T-cell (primary cell): Measurements from ENCODE around the gene FYCO1. TPM values are rescaled to one million over a fixed set of nuclear protein-coding genes. Genes with fewer than 3 reads are reported as not detected.

Experiments
- ATAC-seq, 4 experiments: fragments of 200-7000 bp in 3 of 4; fragments of 150-1000 bp in 1 of 4; cut with Tn5 transposase; replicated peaks in 1 of 4; 1 replicate in 3 of 4; 2 replicates in 1 of 4; pipeline ENCODE4 v1.10.0; 2021; ENCODE audit warnings: moderate library complexity in 3 of 4, mild to moderate bottlenecking in 2 of 4, moderate number of reproducible peaks in 1 of 4
- CTCF ChIA-PET, 2 donors: fragments of 300-600 bp; sonication (Branson Sonifier 250); formaldehyde crosslinking; loops; one replicate each; lab custom pipeline; 2022; ENCODE audit warnings: antibody characterized with exemption in 2 of 2; lab: Charles Lee
- POLR2A ChIA-PET, 2 donors: fragments of 300-600 bp; sonication (Branson Sonifier 250); formaldehyde crosslinking; loops; one replicate each; lab custom pipeline; 2022; ENCODE audit warnings: antibody characterized with exemption in 2 of 2; lab: Charles Lee
- DNase-seq, 35 experiments: peaks; one replicate each; pipeline versions ENCODE4 v3.0.0 to v3.0.0-alpha.2; 2013 to 2023
- H3K27ac ChIP-seq: one replicate; pipeline ENCODE4 v1.5.1; 2013; ENCODE audit warnings: low read length
- H3K27me3 ChIP-seq, 2 experiments: replicated peaks in 1 of 2; 1 replicate in 1 of 2; 2 replicates in 1 of 2; pipeline versions ENCODE4 v1.6.1 to v1.7.0; 2013; ENCODE audit warnings: low read length in 1 of 2, mixed read lengths in 1 of 2; ENCODE audit not compliant: control insufficient read depth in 2 of 2, insufficient read depth in 2 of 2; ENCODE audit errors: extremely low read depth in 1 of 2
- H3K36me3 ChIP-seq, 2 donors: 1 replicate in 1 of 2; 2 replicates in 1 of 2; pipeline versions ENCODE4 v1.6.1 to v1.7.0; 2013; ENCODE audit warnings: low read length in 1 of 2; ENCODE audit not compliant: control insufficient read depth in 2 of 2, insufficient read depth in 1 of 2; ENCODE audit errors: extremely low read depth in 1 of 2
- H3K4me1 ChIP-seq, 2 experiments: 1 replicate in 1 of 2; 2 replicates in 1 of 2; pipeline versions ENCODE4 v1.6.1 to v1.7.0; 2013; ENCODE audit warnings: low read length in 2 of 2, mixed read lengths in 1 of 2; ENCODE audit not compliant: insufficient read depth in 2 of 2, control insufficient read depth in 1 of 2; ENCODE audit errors: extremely low read depth in 1 of 2
- H3K4me3 ChIP-seq, 2 donors: 1 replicate in 1 of 2; 2 replicates in 1 of 2; pipeline versions ENCODE4 v1.5.1 to v1.7.0; 2013; ENCODE audit warnings: mild to moderate bottlenecking in 2 of 2, low read length in 1 of 2, moderate library complexity in 1 of 2; ENCODE audit not compliant: control insufficient read depth in 1 of 2; ENCODE audit errors: extremely low read depth in 1 of 2
- H3K9me3 ChIP-seq: 2 replicates; pipeline ENCODE4 v1.7.0; 2013
- H3K27ac Mint-ChIP-seq, 2 donors: one replicate each; pipeline ENCODE4 v1.8.0; 2020 to 2021; ENCODE audit warnings: mild to moderate bottlenecking in 2 of 2, mixed read lengths in 2 of 2
- H3K27me3 Mint-ChIP-seq, 2 donors: one replicate each; pipeline ENCODE4 v1.8.0; 2021 to 2022; ENCODE audit warnings: mixed read lengths in 2 of 2
- H3K36me3 Mint-ChIP-seq: one replicate; pipeline ENCODE4 v1.8.0; 2021; ENCODE audit warnings: mixed read lengths
- H3K4me1 Mint-ChIP-seq, 3 donors: one replicate each; pipeline ENCODE4 v1.8.0; 2020 to 2022; ENCODE audit warnings: mixed read lengths in 3 of 3, mild to moderate bottlenecking in 1 of 3
- H3K4me3 Mint-ChIP-seq, 3 donors: one replicate each; pipeline ENCODE4 v1.8.0; 2020 to 2022; ENCODE audit warnings: mild to moderate bottlenecking in 3 of 3, mixed read lengths in 3 of 3, moderate library complexity in 3 of 3
- H3K9me3 Mint-ChIP-seq, 3 donors: one replicate each; pipeline ENCODE4 v1.8.0; 2020 to 2022; ENCODE audit warnings: mixed read lengths in 3 of 3
- WGBS: methylation state at CpG from one replicate; pipeline ENCODE4 v1.1.5; 2013; ENCODE audit warnings: missing lambda C conversion rate; ENCODE audit not compliant: insufficient coverage; 5-methylcytosine and 5-hydroxymethylcytosine counted together
- total RNA-seq, 35 experiments: library from RNA in 6 of 35; stranded (reverse) in 6 of 35; fragments of 120-200 nt in 1 of 35; gene quantifications; one replicate each; pipeline versions ENCODE4 v1.2.1 to v1.2.4 and lab custom pipeline; 2013 to 2026

FYCO1 gene
- total RNA-seq, 5 donors from 2014 or later (not counting 1 experiment from before 2014, with no cell fraction given) = 24.6 to 46.3 (median 35.0) TPM

DNA sequence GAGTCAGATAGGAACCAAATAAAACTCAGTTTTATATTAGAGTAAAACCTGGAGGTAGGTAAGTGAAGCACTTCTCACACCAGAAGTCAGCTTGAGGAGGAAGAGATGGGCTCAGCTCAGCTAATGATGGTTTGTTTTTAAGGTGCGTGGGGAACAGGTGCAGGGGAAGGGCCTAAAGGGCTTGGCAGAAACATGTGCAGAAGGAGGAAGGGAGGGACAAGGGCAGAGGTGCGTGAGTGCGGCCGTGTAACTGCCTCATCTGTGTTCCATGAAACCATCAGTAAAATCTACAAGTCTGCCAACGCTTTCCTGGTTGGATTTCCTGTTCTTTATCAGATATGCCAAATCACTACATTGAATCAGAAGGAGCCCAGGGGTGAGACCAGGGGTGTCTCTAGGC is 19.9 kb downstream of the FYCO1 start:
- Mint-ChIP-seq H3K27me3 (no peaks in the 10 kb centered on the region), H3K27ac (peak overlapping the region; percentile 92 to 97), H3K9me3 (no peaks in the 10 kb centered on the region), H3K36me3 (peaks cover 75% of the 10 kb centered on the region), H3K4me1 (peaks cover 51 to 87% (median 83%) of the 10 kb centered on the region in 3 donors), H3K4me3 (peak overlapping the region in 1 of 3 donors; percentile 63)
- H3K27ac ChIP-seq = peak overlapping the region; percentile 56
- WGBS = no CpG with 5 or more reads among the region's 5 CpGs
- H3K4me1 ChIP-seq = peaks cover 39 to 77% of the 10 kb centered on the region in 2 experiments
- H3K9me3 ChIP-seq = no peaks in the 10 kb centered on the region
- ChIA-PET CTCF (interaction anchor here in 1 of 2 donors (1.1 to 1.6 kb wide), 3 partner anchors 25 to 379 kb away, joined by 3 to 7 read pairs (median 3); no protein-coding TSS in a partner anchor), POLR2A (interaction anchor here in 1 of 2 donors (0.6 to 1.1 kb wide), 2 partner anchors 14 to 21 kb away, joined by 3 to 6 read pairs; no protein-coding TSS in a partner anchor)
- ATAC-seq = peak in 3 of 4 experiments; percentile 8 to 40 (median 25)
- no peaks in the 10 kb centered on the region for H3K27me3 ChIP-seq
- peaks cover 0 to 41% of the 10 kb centered on the region in 2 donors for H3K36me3 ChIP-seq
- no peak overlapping the region for H3K4me3 ChIP-seq
- peak in 1 of 35 experiments; percentile 34 for DNase-seq

DNA sequence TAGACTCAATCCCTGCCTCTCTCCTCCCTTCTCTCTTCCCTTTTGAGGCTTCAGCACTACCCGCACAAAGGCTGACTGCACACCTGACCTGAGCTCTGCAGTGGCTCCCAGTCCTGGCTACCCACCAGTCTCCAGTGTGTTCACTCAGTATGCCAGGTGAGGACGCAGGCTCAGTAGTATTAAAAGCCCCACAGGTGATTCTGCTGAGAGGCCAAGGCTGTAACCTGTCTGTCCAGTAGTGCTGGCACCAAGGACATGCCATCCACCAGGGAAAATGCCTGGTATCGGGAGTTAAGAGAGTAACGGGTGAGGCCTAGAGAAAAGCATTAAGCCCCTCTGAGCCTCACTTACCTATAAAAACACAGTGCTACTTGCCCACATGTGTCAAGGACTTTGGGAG is 20.9 kb downstream of the FYCO1 start:
- no peak for DNase-seq

DNA sequence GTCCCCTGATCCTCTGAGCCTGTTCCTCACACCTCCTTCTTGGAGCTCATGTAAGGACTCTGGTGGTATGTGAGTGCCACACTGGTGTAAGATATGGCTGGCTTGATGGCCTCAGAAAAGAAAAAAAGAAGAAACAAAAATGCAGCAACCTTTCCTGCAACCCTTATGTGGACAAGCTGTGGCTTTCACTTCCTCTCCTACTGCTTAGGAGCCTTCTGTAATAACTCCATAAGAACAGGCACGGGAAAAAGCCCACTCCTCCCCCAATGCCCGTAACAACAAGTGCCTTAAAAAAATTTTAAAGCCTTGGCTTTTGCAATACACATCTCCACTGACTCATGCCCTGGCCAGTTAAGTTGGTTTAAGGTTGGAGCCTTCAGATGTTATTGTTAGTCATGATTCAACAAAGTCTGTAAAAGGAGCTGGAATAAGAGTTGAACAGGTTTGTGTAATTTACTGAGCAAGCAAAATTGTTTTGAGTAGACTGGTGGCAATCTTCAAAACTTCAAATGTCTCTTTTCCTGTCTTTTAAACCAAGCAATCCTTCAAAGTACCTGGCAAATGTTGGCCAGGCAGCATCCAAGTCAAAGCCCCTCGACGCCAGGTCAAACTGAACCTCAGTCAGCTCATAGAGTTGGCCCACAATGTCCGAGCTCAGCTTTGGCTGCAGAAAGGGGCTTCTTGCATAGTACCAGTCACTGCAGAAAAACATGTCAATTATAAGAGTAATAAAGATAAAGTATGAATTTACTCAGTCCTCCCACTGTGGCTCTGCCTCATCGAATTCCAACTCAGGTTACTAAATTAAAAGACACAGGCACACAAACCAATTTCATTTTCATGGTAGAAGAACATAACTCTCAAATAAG is 22.9 kb downstream of the FYCO1 start:
- DNase-seq (peak in 1 of 35 experiments; percentile 29), ATAC-seq (no peak)
- POLR2A ChIA-PET = interaction anchor here in 1 of 2 donors (0.8 kb wide), 1 partner anchor 11 kb away, joined by 5 read pairs; no protein-coding TSS in a partner anchor
- H3K9me3 Mint-ChIP-seq = no peaks in the 10 kb centered on the region
- Histone ChIP-seq H3K4me1 (peaks cover 25 to 70% of the 10 kb centered on the region in 2 experiments), H3K36me3 (peaks cover 7 to 55% of the 10 kb centered on the region in 2 donors), H3K27ac (peak overlapping the region; percentile 35), H3K9me3 (no peaks in the 10 kb centered on the region), H3K4me3 (no peak overlapping the region), H3K27me3 (no peaks in the 10 kb centered on the region)
- peak overlapping the region; percentile 84 to 92 for H3K27ac Mint-ChIP-seq
- WGBS = 100% methylated on average over 2 of the region's 6 CpGs
- H3K36me3 Mint-ChIP-seq = peaks cover 77% of the 10 kb centered on the region
- no peaks in the 10 kb centered on the region for H3K27me3 Mint-ChIP-seq
- peaks cover 40 to 75% (median 69%) of the 10 kb centered on the region in 3 donors for H3K4me1 Mint-ChIP-seq
- CTCF ChIA-PET = interaction anchor here (0.8 to 1.1 kb wide), 2 partner anchors 33 to 106 kb away, joined by 3 read pairs; no protein-coding TSS in a partner anchor
- no peak overlapping the region for H3K4me3 Mint-ChIP-seq

More for the DNA sequence above, 20.9 kb downstream of the FYCO1 start:
- 75% methylated on average over 2 of the region's 4 CpGs for WGBS
- Histone ChIP-seq H3K4me1 (peaks cover 38 to 74% of the 10 kb centered on the region in 2 experiments), H3K27ac (peak overlapping the region; percentile 31), H3K27me3 (no peaks in the 10 kb centered on the region), H3K4me3 (no peak overlapping the region), H3K9me3 (no peaks in the 10 kb centered on the region), H3K36me3 (peaks cover 0 to 43% of the 10 kb centered on the region in 2 donors)
- ATAC-seq = no peak
- H3K27me3 Mint-ChIP-seq = no peaks in the 10 kb centered on the region
- no peaks in the 10 kb centered on the region for H3K9me3 Mint-ChIP-seq
- H3K27ac Mint-ChIP-seq = peak overlapping the region; percentile 92 to 97
- ChIA-PET CTCF (no interaction called here), POLR2A (no interaction called here)
- no peak overlapping the region for H3K4me3 Mint-ChIP-seq
- H3K4me1 Mint-ChIP-seq = peaks cover 51 to 82% (median 78%) of the 10 kb centered on the region in 3 donors
- peaks cover 79% of the 10 kb centered on the region for H3K36me3 Mint-ChIP-seq

DNA sequence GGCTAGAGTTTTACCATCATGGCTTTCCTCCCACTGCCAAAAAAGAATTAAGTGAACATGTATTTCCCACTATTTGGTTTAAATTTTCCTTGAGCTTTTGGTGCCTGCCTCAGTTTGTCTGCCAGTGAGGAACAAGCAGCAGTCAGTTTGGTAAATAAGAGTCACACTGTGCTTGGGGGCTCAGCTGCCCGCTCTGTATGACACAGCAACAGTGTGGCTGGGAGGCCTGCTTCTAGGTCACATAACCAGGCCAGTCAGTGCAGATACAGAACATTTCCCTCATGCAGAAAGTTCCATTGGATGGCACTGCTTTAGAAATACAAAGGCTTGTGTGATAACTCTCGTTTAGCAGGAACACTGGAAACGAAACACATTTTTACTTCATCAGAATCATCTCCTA is 25.7 kb downstream of the FYCO1 start:
- peaks cover 75% of the 10 kb centered on the region for H3K36me3 Mint-ChIP-seq
- H3K4me1 ChIP-seq = peaks cover 2 to 73% of the 10 kb centered on the region in 2 experiments
- peaks cover 34 to 75% (median 67%) of the 10 kb centered on the region in 3 donors for H3K4me1 Mint-ChIP-seq
- ChIA-PET POLR2A (interaction anchor here in 1 of 2 donors (0.5 kb wide), 1 partner anchor 106 kb away, joined by 3 read pairs; no protein-coding TSS in a partner anchor), CTCF (interaction anchor here in 1 of 2 donors (1.5 to 2.3 kb wide), 2 partner anchors 24 to 31 kb away, joined by 4 to 8 read pairs; no protein-coding TSS in a partner anchor)
- H3K4me3 ChIP-seq = no peak overlapping the region
- H3K36me3 ChIP-seq = peaks cover 18 to 72% of the 10 kb centered on the region in 2 donors
- ATAC-seq = no peak
- no peaks in the 10 kb centered on the region for H3K27me3 Mint-ChIP-seq
- no peaks in the 10 kb centered on the region for H3K9me3 ChIP-seq
- 88% methylated on average over 1 of the region's 3 CpGs for WGBS
- DNase-seq = no peak
- no peak overlapping the region for H3K27ac ChIP-seq
- H3K27ac Mint-ChIP-seq = peak overlapping the region in 1 of 2 donors; percentile 58
- H3K4me3 Mint-ChIP-seq = no peak overlapping the region
- no peaks in the 10 kb centered on the region for H3K27me3 ChIP-seq
- H3K9me3 Mint-ChIP-seq = no peaks in the 10 kb centered on the region

DNA sequence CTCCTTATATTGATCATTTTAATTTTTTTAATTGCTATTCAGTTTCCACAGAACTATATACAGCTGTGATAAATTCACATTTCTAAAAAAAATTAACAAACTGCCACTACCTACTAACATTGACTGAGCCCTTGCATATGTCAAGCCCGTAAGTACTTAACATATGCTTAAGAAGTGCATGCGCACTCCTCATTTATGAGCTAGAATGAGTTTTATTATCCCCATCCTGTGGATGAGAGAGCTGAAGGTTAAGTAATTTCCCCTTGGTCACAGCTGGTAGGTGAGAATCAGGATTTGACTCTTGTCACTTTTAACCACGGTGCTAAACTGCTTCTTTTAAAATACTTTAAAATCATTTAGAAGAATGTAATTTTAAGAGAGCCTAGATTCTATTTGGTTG is 26.5 kb downstream of the FYCO1 start:
- peak overlapping the region; percentile 22 for H3K27ac ChIP-seq
- Mint-ChIP-seq H3K4me1 (peaks cover 35 to 75% (median 69%) of the 10 kb centered on the region in 3 donors), H3K36me3 (peaks cover 73% of the 10 kb centered on the region)

DNA sequence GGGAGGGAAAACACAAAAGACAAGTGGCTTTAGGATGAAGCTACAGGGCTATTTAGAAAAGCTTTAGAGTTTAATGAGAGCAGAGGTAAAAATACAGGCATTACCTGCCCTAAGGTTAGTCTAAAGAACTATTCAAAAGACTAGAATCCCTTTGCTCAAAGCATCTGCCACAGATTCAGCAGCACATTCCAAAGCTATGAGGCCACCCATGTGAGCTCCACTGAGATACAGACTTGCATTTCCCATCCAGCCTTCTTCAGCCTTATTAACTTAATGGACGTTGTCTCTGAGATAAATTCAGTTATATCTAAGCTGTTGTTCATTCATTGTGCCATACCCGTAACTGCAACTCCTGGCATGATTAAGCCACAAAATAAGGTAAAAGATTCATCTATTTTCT is 26.9 kb downstream of the FYCO1 start:
- peaks cover 0 to 73% of the 10 kb centered on the region in 2 experiments for H3K4me1 ChIP-seq
- ChIA-PET POLR2A (interaction anchor here (0.6 to 1.0 kb wide), 2 partner anchors 18 to 242 kb away, joined by 3 read pairs; no protein-coding TSS in a partner anchor), CTCF (interaction anchor here (0.6 to 2.3 kb wide), 3 partner anchors 25 to 1580 kb away, joined by 3 to 8 read pairs (median 4); no protein-coding TSS in a partner anchor)
- Mint-ChIP-seq H3K4me1 (peaks cover 37 to 78% (median 73%) of the 10 kb centered on the region in 3 donors), H3K36me3 (peaks cover 76% of the 10 kb centered on the region), H3K27me3 (no peaks in the 10 kb centered on the region), H3K4me3 (no peak overlapping the region), H3K9me3 (no peaks in the 10 kb centered on the region), H3K27ac (peak overlapping the region in 1 of 2 donors; percentile 52)
- no peaks in the 10 kb centered on the region for H3K27me3 ChIP-seq
- WGBS = no CpG with 5 or more reads among the region's 2 CpGs
- peaks cover 18 to 74% of the 10 kb centered on the region in 2 donors for H3K36me3 ChIP-seq
- H3K9me3 ChIP-seq = no peaks in the 10 kb centered on the region
- H3K27ac ChIP-seq = peak overlapping the region; percentile 16
- ATAC-seq (no peak), DNase-seq (no peak)
- no peak overlapping the region for H3K4me3 ChIP-seq

More for the DNA sequence above, 26.5 kb downstream of the FYCO1 start:
- H3K27me3 Mint-ChIP-seq = no peaks in the 10 kb centered on the region
- ChIA-PET POLR2A (interaction anchor here in 1 of 2 donors (0.6 kb wide), 1 partner anchor 242 kb away, joined by 3 read pairs; no protein-coding TSS in a partner anchor), CTCF (interaction anchor here (0.6 to 2.3 kb wide), 3 partner anchors 25 to 1580 kb away, joined by 3 to 8 read pairs (median 4); no protein-coding TSS in a partner anchor)
- no peaks in the 10 kb centered on the region for H3K9me3 Mint-ChIP-seq
- H3K4me3 ChIP-seq = no peak overlapping the region
- peaks cover 0 to 74% of the 10 kb centered on the region in 2 experiments for H3K4me1 ChIP-seq
- no peak for ATAC-seq
- H3K27me3 ChIP-seq = no peaks in the 10 kb centered on the region
- no peaks in the 10 kb centered on the region for H3K9me3 ChIP-seq
- H3K36me3 ChIP-seq = peaks cover 18 to 74% of the 10 kb centered on the region in 2 donors
- H3K4me3 Mint-ChIP-seq = no peak overlapping the region
- H3K27ac Mint-ChIP-seq = peak overlapping the region in 1 of 2 donors; percentile 52
- no peak for DNase-seq
- no CpG with 5 or more reads among the region's 3 CpGs for WGBS
